ENCODE measurements around the gene MOV10L1.

Gene MOV10L1

DNA sequence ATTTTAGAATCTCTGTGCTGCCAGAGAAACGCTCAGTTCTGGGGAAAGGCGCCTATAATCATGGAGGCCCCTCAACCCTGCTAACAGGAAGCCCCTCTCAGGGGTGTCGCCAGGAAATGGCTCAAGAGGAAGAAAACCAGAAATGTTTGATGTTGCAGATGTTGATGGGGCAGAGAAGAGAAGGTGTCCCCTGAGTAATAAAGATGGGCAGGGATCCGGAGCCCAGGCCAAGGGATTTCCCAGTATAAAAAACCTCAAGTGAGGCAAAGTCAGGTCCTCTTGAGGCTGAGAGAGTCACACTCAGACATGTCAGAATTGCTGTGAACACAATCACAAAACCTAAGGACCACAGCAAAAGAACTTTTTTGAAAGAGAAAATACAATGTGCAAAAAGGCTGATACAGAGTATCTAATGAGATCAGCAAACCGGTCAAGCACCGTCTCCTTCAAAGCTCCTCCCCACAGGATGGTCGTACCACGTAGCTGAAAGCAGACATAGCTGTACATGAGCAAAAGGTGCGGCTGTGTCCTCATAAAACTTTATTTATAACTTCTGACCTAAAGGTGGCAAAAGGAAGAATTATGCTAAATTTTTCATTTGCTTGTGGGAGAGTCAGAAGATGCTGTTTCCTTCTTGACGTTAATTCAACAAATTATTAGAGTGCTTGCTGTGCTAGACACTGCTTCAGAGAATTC is 12.2 kb downstream of the MOV10L1 start:
- H3K4me2 ChIP-seq (ENCODE audit: low read length), result no peak overlapping the region
- no peak overlapping the region for H3K9ac ChIP-seq
- H3K79me2 ChIP-seq, result no peaks in the 10 kb centered on the region
- H3K36me3 ChIP-seq (ENCODE audit: control insufficient read depth, insufficient read depth, low read length), result no peaks in the 10 kb centered on the region
- H2AFZ ChIP-seq, result no peak overlapping the region
- H3K4me3 ChIP-seq (ENCODE audit: low read depth, low read length), result no peak overlapping the region
- no peak overlapping the region for H3K27ac ChIP-seq
- no peaks in the 10 kb centered on the region for H3K27me3 ChIP-seq (ENCODE audit: control insufficient read depth, insufficient read depth, low read length)
- TF ChIP-seq, protein P1, sequence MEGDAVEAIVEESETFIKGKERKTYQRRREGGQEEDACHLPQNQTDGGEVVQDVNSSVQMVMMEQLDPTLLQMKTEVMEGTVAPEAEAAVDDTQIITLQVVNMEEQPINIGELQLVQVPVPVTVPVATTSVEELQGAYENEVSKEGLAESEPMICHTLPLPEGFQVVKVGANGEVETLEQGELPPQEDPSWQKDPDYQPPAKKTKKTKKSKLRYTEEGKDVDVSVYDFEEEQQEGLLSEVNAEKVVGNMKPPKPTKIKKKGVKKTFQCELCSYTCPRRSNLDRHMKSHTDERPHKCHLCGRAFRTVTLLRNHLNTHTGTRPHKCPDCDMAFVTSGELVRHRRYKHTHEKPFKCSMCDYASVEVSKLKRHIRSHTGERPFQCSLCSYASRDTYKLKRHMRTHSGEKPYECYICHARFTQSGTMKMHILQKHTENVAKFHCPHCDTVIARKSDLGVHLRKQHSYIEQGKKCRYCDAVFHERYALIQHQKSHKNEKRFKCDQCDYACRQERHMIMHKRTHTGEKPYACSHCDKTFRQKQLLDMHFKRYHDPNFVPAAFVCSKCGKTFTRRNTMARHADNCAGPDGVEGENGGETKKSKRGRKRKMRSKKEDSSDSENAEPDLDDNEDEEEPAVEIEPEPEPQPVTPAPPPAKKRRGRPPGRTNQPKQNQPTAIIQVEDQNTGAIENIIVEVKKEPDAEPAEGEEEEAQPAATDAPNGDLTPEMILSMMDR (IDR thresholded peaks at IDR 0.05), result no peak
- H3K9me3 ChIP-seq (ENCODE audit: control insufficient read depth, low read length), result no peaks in the 10 kb centered on the region
- no peaks in the 10 kb centered on the region for H3K4me1 ChIP-seq

DNA sequence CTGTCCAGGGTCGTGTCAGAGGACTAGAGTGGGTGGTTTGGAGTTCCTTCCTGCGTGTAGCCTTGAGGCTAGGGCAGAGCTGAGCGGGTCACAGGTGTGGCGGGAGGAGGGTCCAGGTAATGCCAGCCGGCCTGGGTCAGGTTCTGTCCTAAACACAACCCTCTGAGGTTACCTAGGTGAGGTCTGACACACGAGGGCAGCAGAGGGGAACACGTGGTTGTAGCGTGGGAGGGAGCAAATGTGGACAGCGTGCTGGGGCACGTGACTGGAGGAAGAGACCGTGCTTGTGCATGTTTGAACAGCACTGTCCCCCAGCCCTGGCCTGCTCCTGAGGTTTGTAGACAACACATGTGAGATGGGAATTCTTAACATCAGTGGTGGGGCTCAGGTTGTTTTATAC is 13.1 kb downstream of the MOV10L1 start:
- TF ChIP-seq, protein P1 (IDR thresholded peaks at IDR 0.05), result no peak
- no peaks in the 10 kb centered on the region for H3K79me2 ChIP-seq
- H3K27me3 ChIP-seq (ENCODE audit: control insufficient read depth, insufficient read depth, low read length), result no peaks in the 10 kb centered on the region
- H3K4me3 ChIP-seq (ENCODE audit: low read depth, low read length), result no peak overlapping the region
- no peak overlapping the region for H3K4me2 ChIP-seq (ENCODE audit: low read length)
- H3K27ac ChIP-seq, result no peak overlapping the region
- no peaks in the 10 kb centered on the region for H3K9me3 ChIP-seq (ENCODE audit: control insufficient read depth, low read length)
- no peaks in the 10 kb centered on the region for H3K4me1 ChIP-seq
- no peak overlapping the region for H3K9ac ChIP-seq
- H2AFZ ChIP-seq, result no peak overlapping the region
- H3K36me3 ChIP-seq (ENCODE audit: control insufficient read depth, insufficient read depth, low read length), result no peaks in the 10 kb centered on the region

DNA sequence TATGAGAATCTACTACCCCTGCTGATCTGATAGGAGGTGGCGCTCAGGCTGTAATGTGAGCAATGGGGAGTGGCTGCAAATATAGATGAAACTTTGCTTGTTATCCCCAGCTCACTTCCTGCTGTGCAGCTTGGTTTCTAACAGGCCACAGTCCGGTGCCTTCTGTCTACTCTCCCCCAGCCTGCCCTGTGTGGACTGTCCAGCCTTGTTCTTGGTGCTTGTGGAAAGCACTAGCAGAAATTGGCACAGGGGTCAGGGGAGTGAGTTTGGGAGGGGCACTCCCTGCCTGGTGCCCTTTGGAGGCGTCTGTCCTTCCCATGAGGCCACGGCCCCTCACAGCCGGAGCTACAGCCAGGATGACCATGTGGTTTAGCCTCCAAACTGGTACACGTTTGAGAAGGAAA is 14.3 kb downstream of the MOV10L1 start:
- Histone ChIP-seq H3K4me3 (ENCODE audit: low read depth, low read length) (no peak overlapping the region), H2AFZ (no peak overlapping the region), H3K4me1 (no peaks in the 10 kb centered on the region), H3K27ac (no peak overlapping the region), H3K9me3 (ENCODE audit: control insufficient read depth, low read length) (no peaks in the 10 kb centered on the region), H3K79me2 (no peaks in the 10 kb centered on the region), H3K9ac (no peak overlapping the region), H3K4me2 (ENCODE audit: low read length) (no peak overlapping the region), H3K36me3 (ENCODE audit: control insufficient read depth, insufficient read depth, low read length) (no peaks in the 10 kb centered on the region), H3K27me3 (ENCODE audit: control insufficient read depth, insufficient read depth, low read length) (no peaks in the 10 kb centered on the region)
- TF ChIP-seq, protein P1 (IDR thresholded peaks at IDR 0.05), result no peak

DNA sequence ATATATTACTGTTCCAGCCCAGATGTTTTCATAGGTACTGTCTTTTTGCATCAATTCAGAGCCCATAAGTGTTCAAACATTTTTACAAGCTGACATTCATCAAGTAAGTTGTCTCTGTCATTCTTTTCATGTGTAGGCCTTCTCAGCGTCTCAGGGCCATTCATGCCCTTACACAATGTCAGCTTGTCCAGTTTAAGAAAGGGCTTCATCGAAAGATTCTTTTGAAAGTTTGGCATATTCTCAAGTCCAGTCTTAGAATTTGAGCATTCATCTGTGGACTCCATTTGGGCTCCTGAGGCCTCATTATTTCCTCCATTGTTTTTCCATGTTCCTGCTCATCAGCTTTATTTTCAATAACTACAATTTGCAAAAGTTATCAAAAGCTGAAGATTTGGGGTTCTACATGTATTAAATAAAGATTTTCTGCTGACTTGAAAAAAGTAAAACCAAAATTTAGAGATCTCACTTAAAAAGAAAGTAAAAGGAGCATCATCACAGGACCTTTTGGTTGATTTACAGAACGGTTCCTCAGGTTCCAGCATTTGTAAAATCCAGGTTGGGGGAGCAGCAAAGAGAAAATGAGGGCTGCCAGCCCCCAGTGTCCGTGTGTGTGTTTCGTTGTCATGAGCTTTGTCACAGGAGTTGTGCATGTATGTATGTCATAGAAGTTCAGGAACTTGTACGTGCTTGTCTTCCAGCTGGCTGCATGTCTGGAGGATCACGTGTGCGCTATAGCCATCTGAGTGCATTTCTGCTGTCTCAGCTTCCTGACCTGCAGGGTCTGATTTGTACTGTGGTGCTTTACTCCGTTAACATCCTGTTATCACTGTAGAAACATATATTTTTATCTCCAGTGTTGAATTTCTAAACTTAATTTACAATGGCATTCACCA is 15.6 kb downstream of the MOV10L1 start:
- H3K4me3 ChIP-seq (ENCODE audit: low read depth, low read length), result no peak overlapping the region
- H3K4me1 ChIP-seq, result no peaks in the 10 kb centered on the region
- H2AFZ ChIP-seq, result no peak overlapping the region
- no peaks in the 10 kb centered on the region for H3K79me2 ChIP-seq
- H3K9me3 ChIP-seq (ENCODE audit: control insufficient read depth, low read length), result no peaks in the 10 kb centered on the region
- no peaks in the 10 kb centered on the region for H3K36me3 ChIP-seq (ENCODE audit: control insufficient read depth, insufficient read depth, low read length)
- H3K4me2 ChIP-seq (ENCODE audit: low read length), result no peak overlapping the region
- H3K9ac ChIP-seq, result no peak overlapping the region
- no peak overlapping the region for H3K27ac ChIP-seq
- TF ChIP-seq, protein P1 (IDR thresholded peaks at IDR 0.05), result no peak
- H3K27me3 ChIP-seq (ENCODE audit: control insufficient read depth, insufficient read depth, low read length), result no peaks in the 10 kb centered on the region

All from parathyroid adenoma (tissue), 2 donors.